ENCODE results near the gene ADO. TPM values are rescaled to one million over a fixed set of nuclear protein-coding genes. Genes with fewer than 3 reads are reported as not detected.

The ADO gene
- total and polyA plus RNA-seq, 3 donors from 2014 or later: 65.9 to 93.9 (median 87.8) TPM

- Histone ChIP-seq H3K36me3 (ENCODE audit: low read depth, missing control alignments) (no peaks in the 10 kb centered on the region), H3K27me3 (no peaks in the 10 kb centered on the region), H3K4me1 (no peaks in the 10 kb centered on the region), H3K27ac (no peak overlapping the region), H3K4me3 (no peak overlapping the region), H3K9me3 (no peaks in the 10 kb centered on the region)
- no peak for TF ChIP-seq POLR2A (IDR thresholded peaks at IDR 0.05)
- no peak for TF ChIP-seq CTCF (IDR thresholded peaks at IDR 0.05)
- WGBS, 2 donors: 80 to 82% methylated on average over 4 of the region's 4 CpGs
- intact Hi-C loops (cut with DNase I; ENCODE audit: low total_unique reads): no loop called here
- DNase-seq: no peak
These were observed 51.5 kb downstream of the ADO start for GRCh38 chr10:62856021-62856420.

Other genes with a start within 250 kb of the ADO start
- gene EGR2, start 11.6 kb downstream of the ADO start, total RNA-seq: 1 to 10 TPM; 6.8 TPM
- 8.8 TPM for gene EGR2, start 11.6 kb downstream of the ADO start, polyA plus RNA-seq (ENCODE audit: insufficient read depth, low read depth, low replicate concordance)

Data from testis (tissue), 3 donors.